Esophagus (tissue), 2 donors: Measurements from ENCODE around the gene CNN3. TPM values are rescaled to one million over a fixed set of nuclear protein-coding genes. Genes with fewer than 3 reads are reported as not detected.

Experiments
- H3K27ac ChIP-seq, 2 donors: one replicate each; pipeline ENCODE4 v1.5.1; 2013; ENCODE audit warnings: low read depth in 2 of 2, mild to moderate bottlenecking in 2 of 2, inconsistent platforms in 1 of 2, low read length in 1 of 2, moderate library complexity in 1 of 2
- H3K27me3 ChIP-seq, 2 donors: one replicate each; pipeline ENCODE4 v1.6.1; 2013; ENCODE audit warnings: low read length in 2 of 2, control low read depth in 1 of 2, mild to moderate bottlenecking in 1 of 2; ENCODE audit not compliant: insufficient read depth in 2 of 2, control insufficient read depth in 1 of 2
- H3K36me3 ChIP-seq, 2 donors: one replicate each; pipeline ENCODE4 v1.6.1; 2013; ENCODE audit warnings: low read length in 1 of 2; ENCODE audit not compliant: control insufficient read depth in 2 of 2, insufficient read depth in 2 of 2
- H3K4me1 ChIP-seq, 2 donors: one replicate each; pipeline ENCODE4 v1.6.1; 2013; ENCODE audit warnings: low read length in 1 of 2; ENCODE audit not compliant: control insufficient read depth in 2 of 2, insufficient read depth in 2 of 2
- H3K4me3 ChIP-seq, 2 donors: one replicate each; pipeline ENCODE4 v1.5.1; 2013; ENCODE audit warnings: low read length in 2 of 2, mild to moderate bottlenecking in 2 of 2, low read depth in 1 of 2, moderate library complexity in 1 of 2
- H3K9me3 ChIP-seq, 2 donors: one replicate each; pipeline ENCODE4 v1.6.1; 2013; ENCODE audit warnings: mild to moderate bottlenecking in 2 of 2, low read depth in 1 of 2, low read length in 1 of 2, moderate library complexity in 1 of 2; ENCODE audit not compliant: control insufficient read depth in 2 of 2, insufficient read depth in 1 of 2
- WGBS, 2 donors: extraction: QIAGEN DNeasy Blood & Tissue Kit; methylation state at CpG; one replicate each; pipeline ENCODE4 v1.1.7; 2013; 5-methylcytosine and 5-hydroxymethylcytosine counted together
- polyA plus RNA-seq, 2 donors: library from polyadenylated mRNA; stranded (reverse); fragments of 200-250 nt; gene quantifications; one replicate each; pipeline ENCODE4 v1.2.3, GENCODE V29; 2013
- donor health status: healthy with polysubstance abuse.
- donor health status: Bipolar disorder and iron deficiency.

Gene CNN3
- polyA plus RNA-seq, 2 donors = 101 to 104 TPM

DNA sequence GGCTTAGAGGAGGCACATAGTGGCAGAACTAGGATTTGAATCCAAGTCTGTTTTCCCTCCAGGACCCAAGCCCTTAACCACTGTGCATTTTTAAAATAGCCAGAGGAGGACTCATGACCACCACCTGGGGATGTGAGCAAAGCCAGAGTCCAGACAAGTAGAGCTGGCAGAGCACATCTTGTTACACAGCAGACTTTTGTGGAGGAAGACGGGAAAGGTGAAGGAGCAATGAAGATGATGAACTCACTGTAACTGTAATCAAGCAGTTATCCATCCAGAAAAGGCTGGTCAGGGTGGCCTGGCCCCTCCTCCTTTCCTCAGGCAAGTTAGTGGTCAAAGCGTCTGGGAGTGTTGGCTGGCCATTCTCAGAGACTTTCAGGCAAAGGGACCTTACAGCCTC is 55.9 kb downstream of the CNN3 start:
- no peaks in the 10 kb centered on the region for H3K27me3 ChIP-seq
- no peaks in the 10 kb centered on the region for H3K36me3 ChIP-seq
- peaks cover 4 to 10% of the 10 kb centered on the region in 2 donors for H3K4me1 ChIP-seq
- peak overlapping the region in 1 of 2 donors; percentile 11 for H3K4me3 ChIP-seq
- no peak overlapping the region for H3K27ac ChIP-seq
- no peaks in the 10 kb centered on the region for H3K9me3 ChIP-seq
- whole genome bisulfite sequencing, 2 donors = 80 to 94% methylated on average over 2 of the region's 2 CpGs

DNA sequence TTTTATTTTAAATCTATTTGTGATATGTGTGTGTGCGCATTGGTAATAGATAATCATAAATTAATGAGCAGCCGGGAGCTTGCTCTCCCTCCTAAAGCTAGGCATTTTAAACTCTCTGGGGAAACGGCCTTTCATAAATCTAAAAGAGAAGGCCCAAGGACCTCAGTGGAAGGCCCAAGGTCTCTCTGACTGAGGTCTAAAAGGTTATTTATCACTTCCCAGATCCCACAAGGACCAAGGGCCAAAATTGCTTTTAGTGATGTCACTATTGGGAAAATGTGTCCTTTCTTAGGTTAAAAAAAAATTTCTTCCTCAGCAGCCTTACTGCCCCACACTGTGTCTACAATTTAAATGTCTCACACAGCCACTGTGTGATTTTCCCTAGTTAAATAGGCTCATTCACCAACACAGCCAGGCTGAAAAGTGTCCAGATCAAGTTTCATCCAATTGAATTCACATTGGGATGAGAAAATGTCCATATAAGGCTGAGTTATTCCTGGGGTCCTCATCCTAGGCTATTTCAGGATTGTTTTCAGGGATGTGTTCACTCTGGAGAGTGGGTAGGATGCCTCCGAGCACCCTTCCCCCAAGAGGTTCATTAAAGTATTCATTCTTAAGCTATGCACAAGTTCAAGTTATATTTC is 60.6 kb downstream of the CNN3 start:
- Histone ChIP-seq H3K9me3 (no peaks in the 10 kb centered on the region), H3K4me1 (peaks cover 5 to 12% of the 10 kb centered on the region in 2 donors), H3K4me3 (no peak overlapping the region), H3K27me3 (no peaks in the 10 kb centered on the region), H3K27ac (peak overlapping the region; percentile 26 to 46), H3K36me3 (no peaks in the 10 kb centered on the region)
- WGBS, 2 donors = 78 to 83% methylated on average over 4 of the region's 4 CpGs

DNA sequence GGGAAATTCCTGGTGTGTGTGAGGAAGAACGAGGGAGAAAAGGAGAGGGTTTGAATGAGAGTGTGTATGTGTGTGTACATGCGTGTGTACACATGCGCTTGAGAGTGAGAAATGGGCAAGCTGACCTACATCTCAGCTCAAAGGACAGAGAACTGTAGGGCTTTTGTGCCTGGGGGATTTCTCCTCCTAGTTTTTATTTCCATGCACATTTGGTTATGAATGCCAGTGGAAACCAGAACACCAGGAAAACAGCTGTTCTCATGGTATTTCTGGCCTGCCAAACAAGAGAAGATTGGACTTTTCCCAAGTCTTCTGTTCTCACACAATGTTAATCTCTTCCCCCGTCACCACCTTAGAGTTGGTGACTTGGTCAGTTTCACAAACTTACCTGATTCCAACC is 61.5 kb downstream of the CNN3 start:
- no peak overlapping the region for H3K4me3 ChIP-seq
- H3K36me3 ChIP-seq = no peaks in the 10 kb centered on the region
- WGBS, 2 donors = 32 to 43% methylated on average over 4 of the region's 4 CpGs
- H3K27me3 ChIP-seq = no peaks in the 10 kb centered on the region
- peaks cover 5 to 12% of the 10 kb centered on the region in 2 donors for H3K4me1 ChIP-seq
- peak overlapping the region; percentile 84 to 95 for H3K27ac ChIP-seq
- no peaks in the 10 kb centered on the region for H3K9me3 ChIP-seq

DNA sequence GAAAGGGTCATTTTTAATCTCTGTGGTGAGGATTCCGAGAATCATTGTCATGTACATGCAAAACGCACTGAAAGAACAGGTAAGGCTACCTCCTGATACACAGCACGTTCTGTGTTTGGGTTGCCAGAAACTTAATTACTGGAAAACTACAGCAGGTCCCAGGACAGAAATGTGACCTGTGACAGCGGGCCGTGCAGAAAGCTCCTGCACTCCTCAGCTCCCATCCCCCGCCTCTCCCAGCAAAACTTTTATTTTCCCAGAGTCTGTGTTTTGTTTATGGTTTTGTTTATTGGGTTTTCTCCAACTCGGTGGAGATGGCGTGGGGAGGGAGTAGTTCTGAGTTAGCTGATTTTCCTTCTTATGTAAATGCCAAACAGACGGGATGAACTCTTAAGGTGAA is 62.1 kb downstream of the CNN3 start:
- Histone ChIP-seq H3K9me3 (no peaks in the 10 kb centered on the region), H3K27me3 (no peaks in the 10 kb centered on the region), H3K4me3 (peak overlapping the region in 1 of 2 donors; percentile 1), H3K27ac (peak overlapping the region; percentile 89 to 95), H3K36me3 (no peaks in the 10 kb centered on the region), H3K4me1 (peaks cover 5 to 12% of the 10 kb centered on the region in 2 donors)
- WGBS, 2 donors = 35 to 37% methylated on average over 9 of the region's 9 CpGs

DNA sequence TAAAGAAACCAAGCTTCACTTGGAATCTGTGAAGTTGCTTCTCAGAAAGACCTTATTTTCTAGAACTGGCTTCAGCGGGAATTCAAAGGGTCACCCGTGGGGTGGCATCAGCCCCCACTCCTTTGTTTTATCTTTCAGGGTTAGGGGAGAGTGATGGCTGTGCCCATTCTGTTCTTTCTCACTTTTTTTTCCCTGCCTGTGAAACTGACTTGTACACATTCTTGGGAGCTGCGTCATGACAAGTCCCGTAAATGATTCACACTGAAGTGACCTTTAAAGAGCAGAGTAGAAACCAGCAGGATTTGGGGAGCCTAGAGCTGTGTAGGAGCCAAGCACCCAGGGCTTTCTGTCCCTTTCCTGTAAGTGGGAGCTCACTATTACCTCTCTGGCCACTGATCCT is 63.0 kb downstream of the CNN3 start:
- Histone ChIP-seq H3K9me3 (no peaks in the 10 kb centered on the region), H3K4me1 (peaks cover 5 to 12% of the 10 kb centered on the region in 2 donors), H3K4me3 (no peak overlapping the region), H3K36me3 (no peaks in the 10 kb centered on the region), H3K27me3 (no peaks in the 10 kb centered on the region), H3K27ac (peak overlapping the region; percentile 95)
- WGBS, 2 donors = 17 to 21% methylated on average over 4 of the region's 4 CpGs

DNA sequence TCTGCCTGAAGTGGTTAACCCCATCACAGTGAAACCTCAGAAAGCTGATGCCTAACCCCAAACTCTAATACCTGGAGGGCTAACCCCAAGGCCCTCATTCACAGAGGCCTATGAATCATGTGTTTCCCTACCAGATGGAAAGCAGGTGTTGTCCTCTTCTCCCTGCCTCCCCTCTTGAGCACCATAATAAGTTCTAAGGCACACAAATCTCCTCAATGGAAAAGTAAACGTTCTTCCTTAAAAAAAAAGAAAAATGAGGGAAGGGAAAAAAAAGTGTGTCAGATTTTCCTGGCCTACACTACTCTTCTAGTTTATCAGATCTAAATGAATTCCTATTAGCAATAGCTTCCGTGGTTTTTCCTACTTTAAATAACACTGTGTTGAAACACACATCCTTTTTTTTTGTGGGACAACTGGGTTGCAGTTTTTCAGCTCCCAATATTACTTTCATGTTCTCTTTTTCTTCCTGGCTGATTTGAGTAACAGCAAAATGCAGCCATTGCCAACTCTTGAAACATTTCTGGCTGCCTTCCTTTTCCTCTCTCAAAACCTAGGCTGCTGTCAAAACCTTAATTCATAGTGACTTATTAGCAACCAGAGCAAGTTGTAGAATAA is 63.5 kb downstream of the CNN3 start:
- no peak overlapping the region for H3K4me3 ChIP-seq
- WGBS, 2 donors = 4 to 7% methylated on average over 2 of the region's 2 CpGs
- H3K27ac ChIP-seq = peak overlapping the region; percentile 95 to 97
- H3K27me3 ChIP-seq = no peaks in the 10 kb centered on the region
- H3K9me3 ChIP-seq = no peaks in the 10 kb centered on the region
- no peaks in the 10 kb centered on the region for H3K36me3 ChIP-seq
- peaks cover 5 to 10% of the 10 kb centered on the region in 2 donors for H3K4me1 ChIP-seq

DNA sequence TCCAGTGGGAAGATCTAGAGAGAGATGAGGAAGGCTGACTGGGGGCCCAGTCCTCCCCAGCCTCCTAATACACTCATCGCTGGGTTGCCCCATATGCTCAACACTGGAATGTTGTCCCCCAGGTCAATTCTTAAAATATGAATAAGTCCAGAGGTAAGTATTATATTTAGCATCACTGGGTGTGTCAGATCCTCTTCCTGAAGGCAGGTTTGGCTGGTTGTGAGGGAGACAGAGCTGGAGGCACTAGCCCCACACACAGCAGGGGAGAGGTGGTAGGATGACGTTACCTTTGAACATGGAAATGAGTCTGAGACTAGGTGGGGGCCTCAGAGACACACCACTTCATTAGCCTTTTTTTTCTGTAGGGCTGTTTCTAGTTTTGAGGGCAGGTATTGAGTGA is 64.2 kb downstream of the CNN3 start:
- H3K4me3 ChIP-seq = no peak overlapping the region
- H3K36me3 ChIP-seq = no peaks in the 10 kb centered on the region
- H3K27ac ChIP-seq = peak overlapping the region; percentile 95 to 97
- no peaks in the 10 kb centered on the region for H3K9me3 ChIP-seq
- 49 to 73% methylated on average over 2 of the region's 2 CpGs for WGBS, 2 donors
- H3K27me3 ChIP-seq = no peaks in the 10 kb centered on the region
- H3K4me1 ChIP-seq = peaks cover 5 to 10% of the 10 kb centered on the region in 2 donors

DNA sequence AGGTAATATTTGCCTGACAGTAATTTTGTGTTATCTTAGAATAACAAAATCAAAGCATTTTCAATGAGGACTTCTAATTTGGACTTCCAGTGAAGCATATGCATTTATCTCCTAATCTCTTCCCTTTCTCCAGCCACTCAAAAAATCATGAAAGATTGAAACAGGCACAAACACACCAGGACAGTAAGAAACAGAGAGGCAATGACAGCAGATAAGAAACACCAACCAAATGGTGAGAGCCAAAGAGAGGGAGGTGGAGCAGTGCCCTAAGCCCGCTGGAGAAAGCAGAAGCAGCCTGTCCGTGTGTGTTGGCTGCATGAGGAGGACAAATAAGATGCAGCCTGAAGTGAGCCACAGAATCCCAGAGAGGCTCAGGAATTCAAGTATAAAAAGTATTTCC is 67.7 kb downstream of the CNN3 start:
- no peaks in the 10 kb centered on the region for H3K9me3 ChIP-seq
- H3K4me3 ChIP-seq = no peak overlapping the region
- peaks cover 3 to 10% of the 10 kb centered on the region in 2 donors for H3K4me1 ChIP-seq
- 72 to 82% methylated on average over 2 of the region's 2 CpGs for WGBS, 2 donors
- H3K27ac ChIP-seq = no peak overlapping the region
- H3K36me3 ChIP-seq = no peaks in the 10 kb centered on the region
- H3K27me3 ChIP-seq = no peaks in the 10 kb centered on the region

DNA sequence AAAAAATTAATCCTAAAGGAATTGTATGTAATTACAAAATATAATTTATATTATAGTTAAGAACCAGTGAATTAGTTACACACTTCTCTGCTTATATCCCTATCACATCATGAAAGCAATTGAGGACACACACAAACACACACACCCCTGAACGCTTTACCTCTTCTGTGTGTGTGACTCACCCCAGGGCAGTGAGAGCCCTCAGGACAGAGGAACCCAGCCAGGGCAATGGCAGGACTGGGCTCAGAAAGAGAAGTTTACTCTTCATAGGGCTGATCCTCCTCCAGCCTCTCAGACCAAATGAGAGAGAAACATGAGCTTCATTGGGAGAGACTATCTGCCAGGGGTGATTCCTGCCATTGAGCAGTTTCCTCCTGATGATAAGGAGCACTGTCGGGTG is 68.6 kb downstream of the CNN3 start:
- Histone ChIP-seq H3K27ac (no peak overlapping the region), H3K9me3 (no peaks in the 10 kb centered on the region), H3K36me3 (no peaks in the 10 kb centered on the region), H3K27me3 (no peaks in the 10 kb centered on the region), H3K4me1 (peaks cover 3 to 10% of the 10 kb centered on the region in 2 donors), H3K4me3 (no peak overlapping the region)
- WGBS, 2 donors = 59 to 61% methylated on average over 2 of the region's 2 CpGs

DNA sequence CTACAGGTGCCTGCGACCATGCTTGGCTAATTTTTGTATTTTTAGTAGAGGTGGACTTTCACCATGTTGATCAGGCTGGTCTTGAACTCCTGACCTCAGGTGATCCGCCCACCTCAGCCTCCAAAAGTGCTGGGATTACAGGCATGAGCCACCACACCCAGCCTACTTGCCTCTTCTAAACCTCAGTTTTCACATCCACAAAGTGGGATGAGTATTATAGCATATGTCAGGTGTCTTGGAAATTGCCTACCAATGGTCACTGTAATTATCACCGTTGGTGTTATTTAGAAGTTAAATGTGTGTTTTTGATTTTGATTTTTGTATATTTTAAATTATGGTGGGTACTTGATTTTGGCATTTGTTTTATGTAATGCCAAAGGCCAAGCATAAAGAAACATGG is 70.0 kb downstream of the CNN3 start:
- H3K27me3 ChIP-seq = no peaks in the 10 kb centered on the region
- H3K4me1 ChIP-seq = no peaks in the 10 kb centered on the region
- H3K27ac ChIP-seq = no peak overlapping the region
- H3K36me3 ChIP-seq = no peaks in the 10 kb centered on the region
- no peak overlapping the region for H3K4me3 ChIP-seq
- 91% methylated on average over 3 of the region's 3 CpGs for WGBS, 2 donors
- H3K9me3 ChIP-seq = no peaks in the 10 kb centered on the region
